HG03575 (cell line): Measurements from ENCODE around the gene NMRAL1.

Experiments used
- ATAC-seq: cut with Tn5 transposase; IDR thresholded peaks from one replicate; pipeline ENCODE4 v1.9.1; 2021; ENCODE audit not compliant: unreplicated experiment, insufficient number of reproducible peaks, low FRiP score; ENCODE audit errors: extremely low read depth

Gene NMRAL1

DNA sequence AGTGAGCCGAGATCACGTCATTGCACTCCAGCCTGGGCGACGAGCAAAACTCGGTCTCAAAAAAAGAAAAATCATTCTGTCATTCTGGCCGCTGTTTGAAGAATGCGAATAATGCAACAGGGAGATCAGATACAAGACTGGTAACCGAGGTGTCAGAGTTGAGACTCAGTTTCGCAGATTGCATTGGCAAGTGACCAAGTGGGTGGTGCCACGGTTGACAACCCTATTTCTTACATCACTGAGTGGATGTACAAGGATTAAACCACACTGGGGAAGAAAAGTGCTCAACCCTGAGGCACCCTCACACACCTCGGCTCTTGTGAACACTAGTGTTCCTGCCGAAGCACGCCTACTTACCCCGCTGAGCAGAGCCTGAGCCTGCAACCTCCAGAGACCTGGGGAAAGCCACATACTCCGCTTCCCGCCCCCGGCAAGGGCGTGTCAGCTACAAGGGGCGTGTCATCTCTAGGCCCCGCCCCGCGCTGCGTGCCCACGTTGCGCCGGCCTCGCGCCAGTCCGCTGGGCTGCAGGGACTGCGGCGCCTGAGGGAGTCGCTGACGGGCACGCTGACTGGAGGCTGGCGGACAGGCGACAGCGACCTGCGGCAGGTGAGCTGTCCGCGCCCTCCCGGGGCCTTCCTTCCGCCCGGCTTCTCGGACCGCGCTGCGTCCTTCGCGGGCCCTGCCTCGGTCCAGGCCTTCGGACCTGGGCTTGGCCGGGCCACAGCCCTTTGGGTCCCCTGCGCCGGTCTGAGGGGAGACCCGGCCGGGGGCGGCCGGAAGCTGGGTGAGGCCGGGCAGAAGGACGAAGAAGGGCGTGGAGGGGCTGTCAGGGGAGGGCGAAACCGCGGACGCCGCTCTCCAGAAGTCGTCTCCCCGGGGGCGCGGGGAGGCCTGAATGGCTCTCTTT is 1.7 kb upstream of the NMRAL1 start, which contains the start of gene HMOX2:
HMOX2 (plus strand) TSS at position 519 of the 909 bp plus-strand sequence. CDS start 29,127 bp downstream, outside the sequence.
- ATAC-seq, result peak; percentile 40

DNA sequence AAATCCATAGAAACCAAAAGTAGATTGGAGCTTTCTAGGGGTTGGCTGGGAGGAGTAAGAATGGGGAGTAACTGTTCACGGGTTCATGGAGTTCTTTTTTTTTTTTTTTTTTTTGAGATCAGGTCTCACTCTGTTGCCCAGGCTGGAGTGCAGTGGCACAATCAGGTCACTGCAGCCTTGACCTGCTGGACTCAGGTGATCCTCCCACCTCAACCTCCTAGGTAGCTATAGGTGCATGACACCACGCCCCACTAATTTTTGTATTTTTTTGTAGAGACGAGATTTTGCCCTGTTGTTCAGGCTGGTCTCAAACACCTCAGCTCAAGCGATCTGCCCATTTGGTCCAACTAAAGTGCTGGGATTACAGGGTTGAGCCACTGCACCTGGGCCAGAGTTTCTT is 1.5 kb downstream of the NMRAL1 start:
- no peak for ATAC-seq

DNA sequence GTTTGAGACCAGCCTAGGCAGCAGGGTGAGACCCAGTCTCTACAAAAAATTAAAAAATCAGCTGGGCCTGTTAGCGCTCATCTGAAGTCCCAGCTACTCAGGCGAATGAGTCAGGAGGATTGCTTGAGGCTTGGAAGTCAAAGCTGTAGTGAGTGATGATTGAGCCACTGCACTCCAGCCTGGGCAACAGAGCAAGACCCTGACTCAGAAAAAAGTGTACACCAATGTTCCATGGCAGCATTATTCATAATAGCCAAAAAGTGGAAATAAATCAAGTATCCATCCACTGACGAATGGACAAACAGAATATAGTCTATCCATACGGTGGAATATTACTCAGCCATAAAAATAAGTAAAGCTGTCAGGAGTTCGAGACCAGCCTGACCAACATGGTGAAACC is 2.6 kb downstream of the NMRAL1 start:
- ATAC-seq, result no peak

DNA sequence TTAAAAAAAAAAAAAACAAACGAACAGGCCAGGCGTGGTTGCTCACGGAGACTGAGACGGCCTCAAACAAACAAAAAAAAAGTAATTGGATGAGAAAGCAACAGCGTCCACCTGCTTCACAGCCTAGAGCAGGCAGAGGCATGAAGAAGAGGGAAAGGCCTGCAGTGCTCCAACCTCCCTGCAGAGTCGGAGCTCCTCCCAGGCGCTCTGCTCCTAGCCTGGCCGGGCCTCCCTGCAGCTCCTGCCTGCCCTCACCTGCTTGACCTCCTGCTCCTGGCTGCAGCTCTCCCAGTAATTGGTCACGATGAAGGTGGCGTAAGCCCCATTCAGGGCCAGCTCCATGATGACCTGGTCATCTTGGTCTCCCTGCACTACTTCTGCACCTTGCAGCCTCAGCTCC is 5.5 kb downstream of the NMRAL1 start:
- ATAC-seq, result no peak

DNA sequence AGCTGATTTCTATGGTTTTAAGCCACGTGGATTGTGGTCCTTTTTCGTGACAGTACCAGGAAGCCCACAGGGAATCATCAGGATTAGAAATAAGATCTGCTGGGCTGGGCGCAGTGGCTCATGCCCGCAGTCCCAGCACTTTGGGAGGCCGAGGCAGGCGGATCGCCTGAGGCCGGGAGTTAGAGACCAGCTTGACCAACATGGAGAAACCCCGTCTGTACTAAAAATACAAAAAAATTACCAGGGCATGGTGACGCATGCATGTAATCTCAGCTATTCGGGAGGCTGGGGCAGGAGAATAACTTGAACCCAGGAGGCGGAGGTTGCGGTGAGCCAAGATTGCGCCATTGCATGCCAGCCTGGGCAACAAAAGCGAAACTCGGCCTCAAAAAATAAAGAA is 6.5 kb downstream of the NMRAL1 start:
- no peak for ATAC-seq

DNA sequence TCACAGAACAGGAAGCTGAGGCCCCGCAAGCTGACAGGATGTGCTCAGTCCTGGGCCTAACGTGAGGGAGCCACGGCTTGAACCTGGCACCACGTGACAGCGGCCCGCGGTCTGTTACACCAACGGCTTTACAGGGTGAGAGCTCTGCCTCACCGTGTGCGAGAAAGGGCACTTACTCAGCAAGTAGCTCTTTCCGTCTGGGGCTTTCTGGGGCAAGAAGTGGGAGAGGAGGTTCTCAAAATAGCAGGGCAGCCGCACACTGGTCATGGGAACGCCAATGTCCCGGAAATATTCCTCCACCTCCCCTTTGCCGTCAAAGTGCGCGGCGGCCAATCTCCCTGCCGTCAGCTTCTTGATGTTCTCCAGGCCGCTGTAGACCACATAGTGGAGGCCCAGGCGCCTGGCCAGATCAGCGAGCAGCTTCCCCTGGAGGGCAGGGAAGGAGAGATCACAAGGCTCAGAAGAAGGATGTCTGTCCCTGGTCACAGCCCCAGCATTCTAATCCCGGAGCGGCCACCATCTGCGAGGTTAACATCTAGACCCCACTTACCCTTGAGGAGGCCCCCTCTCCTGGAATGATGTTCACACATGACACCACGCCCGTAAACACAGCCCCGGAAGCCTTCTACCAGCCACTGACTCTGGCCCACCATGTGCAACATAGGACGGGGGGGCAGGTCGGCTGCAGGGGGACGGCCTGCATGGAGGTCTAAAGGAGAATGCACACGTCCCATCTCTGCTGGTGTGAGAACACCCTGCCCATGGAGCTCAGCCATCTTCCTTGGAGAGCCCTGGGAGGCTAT is 8.2 kb downstream of the NMRAL1 start:
- ATAC-seq, result no peak

DNA sequence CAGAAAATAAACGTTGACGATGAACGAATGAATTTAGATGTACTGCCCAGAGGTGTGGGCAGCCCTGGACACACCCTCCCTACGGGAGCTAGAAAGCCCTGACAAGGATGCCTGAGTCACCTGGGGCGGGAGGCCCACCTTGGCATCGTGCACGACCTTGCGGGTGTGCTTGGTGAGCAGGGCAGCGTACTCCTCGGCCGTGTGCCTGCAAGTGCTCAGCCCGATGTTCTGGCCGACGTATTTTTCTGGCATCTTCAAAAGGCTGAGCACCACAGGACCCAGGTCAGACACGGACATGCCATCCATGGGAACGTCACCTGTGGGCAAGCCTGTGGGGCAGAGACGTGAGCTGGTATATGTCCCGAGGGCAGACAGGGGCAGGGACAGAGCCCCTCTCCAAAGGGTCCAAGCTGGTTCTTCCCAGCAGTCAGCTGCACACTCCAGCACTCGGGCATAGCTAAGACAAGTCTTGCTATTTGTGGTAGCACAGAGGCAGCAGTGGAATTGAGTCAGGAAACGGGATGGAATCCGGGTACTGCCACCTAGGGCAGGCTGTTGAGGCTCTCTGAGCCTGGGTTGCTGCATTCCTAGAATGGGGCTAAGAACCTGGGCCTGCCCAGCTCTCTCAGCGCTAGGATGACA is 10.8 kb downstream of the NMRAL1 start:
- no peak for ATAC-seq

DNA sequence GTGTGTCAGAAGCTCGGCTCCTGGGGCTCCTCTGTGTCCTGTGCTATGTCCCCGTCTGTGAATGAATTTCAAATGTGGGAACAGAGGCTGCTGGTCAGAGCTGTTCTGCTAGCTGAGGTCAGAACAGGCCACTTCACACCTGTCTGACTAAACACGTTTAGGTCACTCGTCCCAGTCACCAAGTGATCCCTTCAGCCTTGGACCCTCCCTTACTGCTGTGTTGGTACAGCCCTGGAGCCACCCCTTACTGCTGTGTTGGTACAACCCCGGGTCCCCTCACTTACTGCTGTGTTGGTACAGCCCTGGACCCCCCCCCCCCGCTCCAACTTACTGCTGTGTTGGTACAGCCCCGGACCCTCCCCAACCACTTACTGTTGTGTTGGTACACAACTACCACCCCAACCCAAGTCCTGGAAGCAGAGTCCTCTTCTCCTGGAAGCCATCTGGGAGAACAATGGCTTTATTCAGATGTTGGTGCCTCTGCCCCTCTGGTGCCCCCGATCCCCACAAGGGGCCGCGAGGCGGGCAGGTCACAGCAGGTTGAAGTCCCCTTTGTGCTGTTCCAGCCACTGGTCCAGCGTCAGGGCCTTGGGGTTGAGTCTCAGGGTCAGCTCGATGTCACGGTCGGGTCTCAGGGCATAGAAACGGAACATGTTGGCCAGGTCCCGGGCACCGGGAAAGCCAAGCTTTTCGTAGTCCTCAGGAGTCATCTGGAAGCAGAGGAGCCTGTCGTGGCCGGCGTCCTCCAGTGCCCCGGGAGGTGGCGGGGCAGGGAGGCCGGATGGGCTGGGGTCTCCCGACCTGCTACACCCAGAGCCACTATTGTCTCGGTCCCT is 13.0 kb downstream of the NMRAL1 start:
- no peak for ATAC-seq

DNA sequence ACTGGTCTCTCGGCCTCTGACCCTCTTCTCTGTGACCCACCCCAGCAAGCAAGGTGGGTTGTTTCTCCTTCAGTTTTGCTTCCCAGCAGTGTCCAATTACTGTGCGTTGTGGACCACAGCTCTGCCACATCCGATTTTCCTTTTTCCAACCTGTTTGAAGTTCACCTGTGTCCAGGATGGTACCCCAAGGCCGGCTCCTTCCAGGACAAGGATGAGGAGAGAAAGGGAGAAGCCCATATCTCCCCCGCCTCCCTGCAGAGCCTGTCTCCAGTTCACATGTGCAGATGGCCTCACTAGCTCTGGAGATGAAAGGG is 13.5 kb downstream of the NMRAL1 start:
- ATAC-seq, result no peak

DNA sequence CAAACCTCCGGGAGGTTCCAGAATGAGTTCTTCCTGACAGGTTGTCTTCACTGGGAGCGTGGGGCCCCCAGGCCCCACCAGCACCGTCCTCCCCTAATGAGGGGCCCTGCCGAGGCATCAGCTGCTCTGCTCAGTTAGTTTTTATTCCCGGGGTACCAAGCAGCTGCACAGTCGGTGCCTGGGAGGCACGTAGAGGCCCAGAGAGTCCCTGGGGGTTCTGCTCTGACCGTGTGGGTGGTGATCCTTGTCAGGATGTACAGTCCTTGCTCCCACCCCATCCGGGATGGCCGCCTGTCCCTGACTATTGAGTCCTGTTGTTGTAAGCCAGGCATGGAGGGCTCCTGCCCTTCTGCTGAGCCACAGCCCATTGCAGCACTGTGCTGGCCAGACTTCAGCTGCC is 18.5 kb downstream of the NMRAL1 start:
- ATAC-seq, result no peak

DNA sequence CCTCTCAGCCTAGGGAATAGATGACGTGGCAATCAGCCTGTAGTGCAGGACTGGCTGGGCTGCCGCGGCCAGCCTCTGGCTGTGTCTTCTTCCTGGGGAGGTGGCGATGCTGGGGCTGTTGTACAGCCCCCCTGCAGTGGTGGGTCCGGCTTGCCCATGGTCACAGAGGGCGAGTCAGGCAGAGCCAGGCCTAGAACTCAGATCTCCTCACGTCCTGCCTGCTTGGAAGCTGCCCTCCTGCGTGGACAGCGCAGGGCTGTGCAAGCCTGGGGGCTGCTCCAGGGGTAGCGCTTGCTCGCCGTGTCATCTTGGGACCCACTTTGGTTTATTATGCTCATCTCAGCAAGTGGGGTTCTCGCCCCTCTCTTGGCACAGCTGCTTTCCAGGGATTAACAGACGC is 19.3 kb downstream of the NMRAL1 start:
- ATAC-seq, result no peak

DNA sequence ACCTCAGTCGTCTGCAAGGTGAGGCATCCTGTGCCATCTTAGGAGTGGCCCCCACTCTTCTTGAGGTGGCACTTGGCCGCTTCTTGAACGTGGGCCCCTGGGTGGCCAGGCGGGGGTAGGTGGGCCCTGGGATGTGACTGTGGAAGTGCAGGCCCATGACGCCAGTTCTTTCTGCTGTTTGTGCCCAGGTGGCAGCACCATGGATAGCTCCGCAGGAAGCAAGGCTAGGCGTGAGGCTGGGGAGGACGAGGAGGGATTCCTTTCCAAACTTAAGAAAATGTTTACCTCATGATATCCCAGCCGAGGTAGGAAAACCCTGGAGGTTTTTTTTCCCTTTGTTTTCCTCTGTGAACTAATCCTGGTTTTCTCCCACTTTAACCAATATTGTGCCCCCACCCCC is 19.8 kb downstream of the NMRAL1 start:
- no peak for ATAC-seq

DNA sequence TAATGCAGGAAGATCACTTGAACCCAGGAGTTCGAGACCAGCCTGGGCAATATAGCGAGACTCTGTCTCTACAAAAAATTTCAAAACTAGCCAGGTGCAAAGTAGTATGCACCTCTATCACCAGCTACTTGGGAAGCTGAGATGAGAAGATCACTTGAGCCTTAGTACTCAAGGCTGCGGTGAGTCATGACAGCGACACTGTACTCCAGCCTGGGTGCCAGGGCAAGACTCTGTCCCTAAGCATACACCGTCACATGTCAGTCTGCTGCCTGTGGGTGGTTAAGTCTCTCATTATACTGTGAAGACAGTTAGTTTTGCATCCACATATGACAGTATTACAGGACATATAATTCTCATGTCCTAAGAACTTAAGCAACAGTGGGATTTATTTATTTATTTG is 21.8 kb downstream of the NMRAL1 start:
- ATAC-seq, result no peak

DNA sequence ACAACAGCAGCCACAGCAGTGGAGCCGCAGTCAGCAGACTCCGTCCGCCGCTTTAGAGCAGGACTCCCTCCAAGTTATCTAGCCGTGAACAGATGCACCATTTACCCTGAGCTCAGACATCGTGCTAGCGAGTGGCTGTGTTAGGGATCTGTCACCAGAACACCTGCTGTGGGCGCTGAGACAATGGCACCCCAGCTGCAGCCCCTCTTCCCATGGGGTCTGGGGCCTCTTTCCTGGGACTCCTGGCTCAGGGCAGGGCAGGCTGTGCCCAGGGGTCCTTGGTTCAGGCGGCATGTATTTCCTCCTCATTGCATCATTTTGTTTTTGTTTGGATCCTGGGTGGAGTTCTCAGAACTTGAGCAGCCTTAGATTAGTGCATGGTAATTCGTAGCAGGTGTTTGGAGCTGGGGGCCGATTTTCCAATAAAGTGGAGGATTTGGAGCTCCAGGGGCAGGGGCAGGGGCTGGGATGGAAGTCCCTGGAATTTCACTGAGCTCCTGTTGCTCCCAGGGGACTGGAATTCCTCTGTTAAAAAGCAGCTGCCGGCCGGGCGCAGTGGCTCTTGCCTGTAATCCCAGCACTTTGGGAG is 23.4 kb downstream of the NMRAL1 start:
- no peak for ATAC-seq

DNA sequence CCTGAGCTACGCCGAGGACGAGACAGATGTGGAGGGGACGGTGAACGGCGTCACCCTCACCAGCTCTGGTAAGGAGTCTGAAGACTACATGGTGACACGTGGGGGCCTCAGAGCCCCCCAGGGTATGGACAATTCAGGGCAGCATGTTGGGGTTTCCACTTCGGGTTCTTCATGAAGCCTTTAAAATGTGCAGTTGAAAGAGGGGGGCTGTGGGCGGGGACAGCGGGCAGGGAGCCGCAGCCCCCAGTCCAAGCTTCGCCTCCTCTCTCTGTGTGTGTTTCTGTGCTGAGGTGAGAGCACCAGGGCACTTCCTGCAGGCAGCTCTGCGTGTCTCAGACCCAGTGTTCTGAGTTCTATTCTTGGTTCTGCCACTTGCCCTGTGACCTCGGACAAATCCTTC is 24.0 kb downstream of the NMRAL1 start:
- ATAC-seq, result no peak

DNA sequence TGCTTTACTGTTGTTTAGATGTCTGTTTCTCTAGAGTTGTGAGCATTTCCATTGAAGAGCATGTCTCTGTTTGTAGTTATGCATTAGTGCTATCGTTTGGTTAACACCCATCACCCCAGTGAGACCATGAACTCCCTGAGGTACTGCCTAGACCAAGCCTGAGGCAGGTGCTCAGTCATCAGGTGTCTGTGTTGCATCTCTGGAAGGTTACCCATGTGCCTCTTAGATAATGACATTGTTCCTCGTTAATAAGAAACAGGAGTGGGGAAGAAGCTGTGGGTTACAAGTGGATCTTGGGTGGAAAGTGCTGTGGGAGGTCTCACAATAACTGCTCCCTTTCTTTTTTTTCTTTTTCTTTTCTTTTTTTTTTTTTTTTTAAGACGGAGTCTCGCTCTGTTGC is 30.4 kb downstream of the NMRAL1 start:
- ATAC-seq, result no peak

DNA sequence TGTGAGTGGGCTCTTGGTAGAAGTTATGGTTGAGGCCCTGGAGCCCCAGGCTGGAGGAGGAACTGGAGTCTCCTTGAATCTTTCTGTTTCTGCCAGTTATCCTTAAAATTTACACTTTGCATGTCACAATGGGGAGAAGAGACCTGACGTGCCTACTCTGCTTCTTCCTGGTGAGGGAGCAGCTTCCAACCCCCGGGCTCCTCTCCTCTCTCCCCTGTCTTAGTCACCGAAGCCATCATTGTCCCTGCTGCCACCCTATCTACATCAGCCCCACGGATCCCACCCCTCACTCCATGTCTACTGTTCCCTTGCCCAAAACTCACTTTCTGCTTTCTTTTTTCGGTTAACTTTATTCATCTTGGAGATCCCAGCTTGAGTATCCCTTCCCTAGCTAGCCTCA is 31.2 kb downstream of the NMRAL1 start:
- ATAC-seq, result no peak

DNA sequence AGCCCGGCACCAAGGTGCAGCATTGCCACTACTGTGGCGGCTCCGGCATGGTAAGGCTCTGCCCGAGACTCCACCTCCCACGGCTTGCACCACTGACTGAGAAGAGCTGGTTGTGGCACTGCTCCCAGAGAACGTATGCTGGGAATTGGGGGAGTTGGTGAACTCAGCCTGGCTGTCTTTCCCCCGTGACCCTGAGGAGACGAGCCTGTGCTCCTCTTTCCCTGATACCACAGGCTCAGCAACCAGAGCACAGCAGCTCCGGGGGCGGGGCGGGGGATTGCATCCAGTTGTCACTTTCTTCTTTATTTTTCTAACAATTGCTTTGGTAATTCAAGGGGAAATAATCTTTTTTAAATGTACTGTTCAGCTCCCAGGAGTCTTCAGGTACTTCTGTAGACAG is 32.1 kb downstream of the NMRAL1 start:
- no peak for ATAC-seq

DNA sequence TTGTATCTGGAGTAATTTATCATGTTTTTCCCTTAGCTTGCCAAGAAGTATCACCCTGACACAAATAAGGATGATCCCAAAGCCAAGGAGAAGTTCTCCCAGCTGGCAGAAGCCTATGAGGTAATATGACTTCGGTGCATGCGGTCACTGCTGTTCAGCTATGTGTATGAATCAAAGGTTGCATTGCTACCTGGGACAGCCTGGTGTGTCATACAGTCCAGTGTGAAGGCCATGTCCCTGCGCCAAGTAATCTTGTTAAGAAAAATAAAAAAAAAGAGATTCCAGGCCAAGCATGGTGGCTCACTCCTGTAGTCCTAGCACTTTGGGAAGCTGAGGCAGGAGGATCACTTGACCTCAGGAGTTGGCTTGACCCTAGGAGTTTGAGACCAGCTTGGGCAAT is 37.1 kb downstream of the NMRAL1 start:
- no peak for ATAC-seq
